ENCODE data around the gene DMGDH.

DMGDH gene

GRCh38 chr5:79042188-79042587 is 27.3 kb downstream of the DMGDH start:
- H3K27ac ChIP-seq: no peak overlapping the region
- no peak overlapping the region for H3K4me3 ChIP-seq (ENCODE audit: low read depth, low read length)
- no peak for TF ChIP-seq CTCF (IDR thresholded peaks at IDR 0.05; ENCODE audit: low read depth, low read length)
- no peak for DNase-seq
- no peaks in the 10 kb centered on the region for H3K36me3 ChIP-seq
- no peaks in the 10 kb centered on the region for H3K9me3 ChIP-seq (ENCODE audit: severe bottlenecking)
- no peaks in the 10 kb centered on the region for H3K27me3 ChIP-seq (ENCODE audit: insufficient read depth, low read depth, severe bottlenecking)

GRCh38 chr5:79036769-79037168 is 32.7 kb downstream of the DMGDH start:
- Histone ChIP-seq H3K9me3 (ENCODE audit: severe bottlenecking) (peaks cover 4% of the 10 kb centered on the region), H3K27ac (no peak overlapping the region), H3K4me3 (ENCODE audit: low read depth, low read length) (no peak overlapping the region), H3K27me3 (ENCODE audit: insufficient read depth, low read depth, severe bottlenecking) (no peaks in the 10 kb centered on the region), H3K36me3 (no peaks in the 10 kb centered on the region)
- DNase-seq: no peak
- TF ChIP-seq CTCF (IDR thresholded peaks at IDR 0.05; ENCODE audit: low read depth, low read length): no peak

- H3K36me3 ChIP-seq: no peaks in the 10 kb centered on the region
- no peaks in the 10 kb centered on the region for H3K27me3 ChIP-seq (ENCODE audit: insufficient read depth, low read depth, severe bottlenecking)
- peaks cover 4% of the 10 kb centered on the region for H3K9me3 ChIP-seq (ENCODE audit: severe bottlenecking)
- DNase-seq: no peak
- no peak overlapping the region for H3K4me3 ChIP-seq (ENCODE audit: low read depth, low read length)
- TF ChIP-seq CTCF (IDR thresholded peaks at IDR 0.05; ENCODE audit: low read depth, low read length): no peak
- no peak overlapping the region for H3K27ac ChIP-seq
Measured at GRCh38 chr5:79035237-79035636, 34.2 kb downstream of the DMGDH start.

GRCh38 chr5:79032782-79033181 is 36.7 kb downstream of the DMGDH start:
- H3K36me3 ChIP-seq: no peaks in the 10 kb centered on the region
- DNase-seq: no peak
- H3K27ac ChIP-seq: no peak overlapping the region
- TF ChIP-seq CTCF (IDR thresholded peaks at IDR 0.05; ENCODE audit: low read depth, low read length): no peak
- H3K27me3 ChIP-seq (ENCODE audit: insufficient read depth, low read depth, severe bottlenecking): no peaks in the 10 kb centered on the region
- peaks cover 4% of the 10 kb centered on the region for H3K9me3 ChIP-seq (ENCODE audit: severe bottlenecking)
- H3K4me3 ChIP-seq (ENCODE audit: low read depth, low read length): no peak overlapping the region

GRCh38 chr5:79032031-79032695 is 37.3 kb downstream of the DMGDH start:
- H3K27ac ChIP-seq: no peak overlapping the region
- peaks cover 4% of the 10 kb centered on the region for H3K9me3 ChIP-seq (ENCODE audit: severe bottlenecking)
- no peaks in the 10 kb centered on the region for H3K36me3 ChIP-seq
- no peaks in the 10 kb centered on the region for H3K27me3 ChIP-seq (ENCODE audit: insufficient read depth, low read depth, severe bottlenecking)
- no peak overlapping the region for H3K4me3 ChIP-seq (ENCODE audit: low read depth, low read length)
- DNase-seq: no peak
- no peak for TF ChIP-seq CTCF (IDR thresholded peaks at IDR 0.05; ENCODE audit: low read depth, low read length)

GRCh38 chr5:79031485-79031867 is 38.0 kb downstream of the DMGDH start:
- H3K9me3 ChIP-seq (ENCODE audit: severe bottlenecking): no peaks in the 10 kb centered on the region
- no peaks in the 10 kb centered on the region for H3K27me3 ChIP-seq (ENCODE audit: insufficient read depth, low read depth, severe bottlenecking)
- no peak overlapping the region for H3K27ac ChIP-seq
- H3K36me3 ChIP-seq: no peaks in the 10 kb centered on the region
- DNase-seq: no peak
- H3K4me3 ChIP-seq (ENCODE audit: low read depth, low read length): no peak overlapping the region
- no peak for TF ChIP-seq CTCF (IDR thresholded peaks at IDR 0.05; ENCODE audit: low read depth, low read length)
